GM12872 (cell line): ENCODE measurements around the gene LARGE1.

Source experiments
- CTCF ChIP-seq: IDR thresholded peaks from 3 replicates; pipeline ENCODE4 v1.5.1; 2011; ENCODE audit warnings: low read depth, mild to moderate bottlenecking, low read length, moderate library complexity; ENCODE audit not compliant: insufficient read depth

Gene LARGE1

GRCh38 chr22:33886696-33887095 is 33.6 kb downstream of the LARGE1 start:
- no peak for TF ChIP-seq CTCF

- no peak for TF ChIP-seq CTCF
These were observed 35.4 kb downstream of the LARGE1 start for GRCh38 chr22:33884829-33885228.

DNA sequence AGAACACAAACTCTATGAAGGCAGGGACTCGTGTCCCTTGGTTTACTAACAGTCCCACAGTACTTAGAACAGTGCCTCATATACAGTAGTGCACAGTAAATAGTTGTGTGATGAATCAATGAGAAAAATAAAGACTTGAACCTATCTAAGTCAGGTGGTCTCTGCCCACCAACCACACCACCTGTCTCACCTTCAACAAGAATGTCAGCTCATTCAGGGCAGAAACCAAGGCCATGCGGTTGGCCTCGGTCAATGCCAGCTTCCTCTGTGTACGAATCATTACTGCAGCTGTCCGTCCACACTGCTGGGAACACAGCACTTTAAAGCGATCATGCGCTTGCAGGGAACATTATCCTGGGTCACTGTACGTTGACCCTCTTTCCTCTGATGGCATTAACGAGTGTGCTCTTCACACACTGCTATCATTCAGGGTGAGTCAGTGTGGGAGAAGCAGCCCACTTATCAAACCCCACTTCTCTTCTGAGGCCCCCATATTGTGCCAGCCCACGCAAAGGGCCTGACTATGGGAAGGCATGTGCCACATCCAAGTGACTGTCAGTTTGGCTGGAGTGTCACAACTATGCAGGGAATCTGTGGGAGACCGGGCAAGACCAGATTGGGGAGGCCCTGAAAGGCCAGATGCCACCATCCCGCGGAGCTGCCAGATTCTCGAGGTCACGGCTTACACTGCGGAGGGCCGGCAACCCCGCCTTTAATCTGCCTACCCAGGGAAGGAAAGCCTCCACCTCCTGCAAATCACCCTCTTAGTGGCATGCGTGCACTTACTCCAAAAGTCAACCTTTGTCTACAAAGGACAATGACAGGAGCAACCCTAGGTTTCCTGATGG is 36.1 kb downstream of the LARGE1 start:
- no peak for TF ChIP-seq CTCF

GRCh38 chr22:33883561-33883960 is 36.7 kb downstream of the LARGE1 start:
- no peak for TF ChIP-seq CTCF

- TF ChIP-seq CTCF, result no peak
These were observed 37.3 kb downstream of the LARGE1 start for GRCh38 chr22:33882991-33883390.

- no peak for TF ChIP-seq CTCF
These were observed 39.3 kb downstream of the LARGE1 start for GRCh38 chr22:33880986-33881385.

GRCh38 chr22:33879796-33880195 is 40.5 kb downstream of the LARGE1 start:
- TF ChIP-seq CTCF, result no peak
